Neural cell (in vitro differentiated cells): ENCODE measurements around the gene AIPL1. TPM values are rescaled to one million over a fixed set of nuclear protein-coding genes. Genes with fewer than 3 reads are reported as not detected.

Experiments
- H2AFZ ChIP-seq: fragments of 200-600, 300-800 bp; sonication (generic), shearing (Covaris generic); 2 replicates; pipeline ENCODE4 v1.6.0; 2014; ENCODE audit warnings: low read depth, mild to moderate bottlenecking, antibody characterized with exemption, low read length, moderate library complexity
- H3F3A ChIP-seq: fragments of 200-600 bp; shearing (Covaris generic); 2 replicates; pipeline ENCODE4 v1.6.1; 2016; ENCODE audit warnings: mild to moderate bottlenecking, moderate library complexity, mixed read lengths, antibody characterized with exemption, low read length; ENCODE audit not compliant: insufficient read depth, poor library complexity, severe bottlenecking
- H3K27ac ChIP-seq: fragments of 200-600, 300-800 bp; sonication (generic), shearing (Covaris generic); 2 replicates; pipeline ENCODE4 v1.5.1; 2014; ENCODE audit warnings: mild to moderate bottlenecking, low read length, moderate library complexity
- H3K27me3 ChIP-seq: fragments of 300-800, 200-600 bp; sonication (generic), shearing (Covaris generic); 2 replicates; pipeline ENCODE4 v1.6.0; 2014; ENCODE audit warnings: mild to moderate bottlenecking, low read depth, low read length, moderate library complexity; ENCODE audit not compliant: insufficient read depth
- H3K36me3 ChIP-seq: fragments of 300-800, 200-600 bp; sonication (generic), shearing (Covaris generic); 2 replicates; pipeline ENCODE4 v1.5.1; 2014; ENCODE audit warnings: mild to moderate bottlenecking, antibody characterized with exemption, low read length, moderate library complexity; ENCODE audit not compliant: insufficient read depth
- H3K4me2 ChIP-seq: fragments of 300-800, 200-600 bp; sonication (generic), shearing (Covaris generic); 2 replicates; pipeline ENCODE4 v1.6.0; 2014; ENCODE audit warnings: mild to moderate bottlenecking, low read length
- H3K4me3 ChIP-seq: fragments of 300-800, 200-600 bp; sonication (generic), shearing (Covaris generic); 2 replicates; pipeline ENCODE4 v1.5.1; 2014; ENCODE audit warnings: mild to moderate bottlenecking, low read length, moderate library complexity
- H3K79me2 ChIP-seq: fragments of 200-600 bp; shearing (Covaris generic); replicated peaks from 2 replicates; pipeline ENCODE4 v1.6.0; 2014; ENCODE audit warnings: mild to moderate bottlenecking, low read length, moderate library complexity; ENCODE audit not compliant: insufficient read depth
- H3K9ac ChIP-seq: fragments of 300-800, 200-600 bp; sonication (generic), shearing (Covaris generic); 2 replicates; pipeline ENCODE4 v1.6.1; 2016; ENCODE audit warnings: mild to moderate bottlenecking, low read length, mixed read lengths
- H3K9me2 ChIP-seq: fragments of 200-600 bp; shearing (Covaris generic); 2 replicates; pipeline ENCODE4 v1.6.1; 2016; ENCODE audit warnings: mild to moderate bottlenecking, low read length, mixed read lengths; ENCODE audit not compliant: insufficient read depth
- H3K9me3 ChIP-seq: fragments of 200-600, 300-800 bp; sonication (generic), shearing (Covaris generic); 2 replicates; pipeline ENCODE4 v1.6.1; 2016; ENCODE audit warnings: mild to moderate bottlenecking, mixed run types, low read length, moderate library complexity, mixed read lengths
- H4K20me1 ChIP-seq: fragments of 200-600 bp; shearing (Covaris generic); 2 replicates; pipeline ENCODE4 v1.6.1; 2016; ENCODE audit warnings: mild to moderate bottlenecking, mixed run types; ENCODE audit not compliant: insufficient read depth
- CTCF ChIP-seq: fragments of 450-650 bp; IDR thresholded peaks from 2 replicates; pipeline ENCODE4 v1.5.1; 2014; ENCODE audit warnings: antibody characterized with exemption, mild to moderate bottlenecking, moderate library complexity; ENCODE audit not compliant: poor library complexity, severe bottlenecking
- EP300 ChIP-seq: fragments of 450-650 bp; conservative IDR thresholded peaks from 2 replicates; pipeline ENCODE4 v1.6.1; 2014; ENCODE audit warnings: antibody characterized with exemption, mild to moderate bottlenecking, moderate library complexity; ENCODE audit not compliant: poor library complexity, severe bottlenecking
- EZH2 ChIP-seq: fragments of 200-600, 300-800 bp; shearing (Covaris generic), sonication (generic); IDR thresholded peaks from 2 replicates; pipeline ENCODE4 v1.6.1; 2014; ENCODE audit warnings: antibody characterized with exemption, low read length, borderline replicate concordance, mild to moderate bottlenecking; ENCODE audit not compliant: insufficient read depth, poor library complexity, severe bottlenecking
- MXI1 ChIP-seq: fragments of 450-650 bp; conservative IDR thresholded peaks from 2 replicates; pipeline ENCODE4 v1.6.1; 2014; ENCODE audit warnings: antibody characterized with exemption, mild to moderate bottlenecking; ENCODE audit not compliant: poor library complexity, severe bottlenecking
- POLR2AphosphoS5 ChIP-seq: IDR thresholded peaks from 2 replicates; pipeline ENCODE4 v1.6.1; 2012
- RAD21 ChIP-seq: fragments of 450-650 bp; conservative IDR thresholded peaks from 2 replicates; pipeline ENCODE4 v1.6.1; 2014; ENCODE audit warnings: antibody characterized with exemption, mild to moderate bottlenecking, moderate library complexity
- SMC3 ChIP-seq: fragments of 450-650 bp; conservative IDR thresholded peaks from 2 replicates; pipeline ENCODE4 v1.6.1; 2014; ENCODE audit warnings: antibody characterized with exemption, mild to moderate bottlenecking, moderate library complexity; ENCODE audit not compliant: poor library complexity
- TAF1 ChIP-seq: IDR thresholded peaks from 2 replicates; pipeline ENCODE4 v1.6.1; 2012; ENCODE audit warnings: low read depth
- polyA plus RNA-seq: library from polyadenylated mRNA; depleted of rRNA; stranded (reverse); fragments of >200 nt; gene quantifications from 2 replicates; pipeline ENCODE4 v1.2.3, GENCODE V29; 2014
- TF ChIP-seq, protein P1 (sequence below): IDR thresholded peaks from 2 replicates; pipeline ENCODE4 v1.6.1; 2012; ENCODE audit warnings: borderline replicate concordance

AIPL1 gene
- polyA plus RNA-seq, 1 donor from 2014 or later = not detected

- Histone ChIP-seq H3F3A (no peaks in the 10 kb centered on the region), H3K9ac (no peak overlapping the region), H3K36me3 (no peaks in the 10 kb centered on the region), H2AFZ (no peak overlapping the region), H3K27me3 (no peaks in the 10 kb centered on the region), H3K9me2 (no peaks in the 10 kb centered on the region), H3K4me3 (peak overlapping the region; percentile 83), H3K9me3 (no peaks in the 10 kb centered on the region), H3K4me2 (peak overlapping the region; percentile 73), H3K79me2 (no peaks in the 10 kb centered on the region), H3K27ac (no peak overlapping the region), H4K20me1 (no peaks in the 10 kb centered on the region)
- TF ChIP-seq POLR2AphosphoS5 = no peak
- no peak for TF ChIP-seq TAF1
- TF ChIP-seq EP300 = no peak
- no peak for TF ChIP-seq CTCF
- no peak for TF ChIP-seq MXI1
- TF ChIP-seq, protein P1, sequence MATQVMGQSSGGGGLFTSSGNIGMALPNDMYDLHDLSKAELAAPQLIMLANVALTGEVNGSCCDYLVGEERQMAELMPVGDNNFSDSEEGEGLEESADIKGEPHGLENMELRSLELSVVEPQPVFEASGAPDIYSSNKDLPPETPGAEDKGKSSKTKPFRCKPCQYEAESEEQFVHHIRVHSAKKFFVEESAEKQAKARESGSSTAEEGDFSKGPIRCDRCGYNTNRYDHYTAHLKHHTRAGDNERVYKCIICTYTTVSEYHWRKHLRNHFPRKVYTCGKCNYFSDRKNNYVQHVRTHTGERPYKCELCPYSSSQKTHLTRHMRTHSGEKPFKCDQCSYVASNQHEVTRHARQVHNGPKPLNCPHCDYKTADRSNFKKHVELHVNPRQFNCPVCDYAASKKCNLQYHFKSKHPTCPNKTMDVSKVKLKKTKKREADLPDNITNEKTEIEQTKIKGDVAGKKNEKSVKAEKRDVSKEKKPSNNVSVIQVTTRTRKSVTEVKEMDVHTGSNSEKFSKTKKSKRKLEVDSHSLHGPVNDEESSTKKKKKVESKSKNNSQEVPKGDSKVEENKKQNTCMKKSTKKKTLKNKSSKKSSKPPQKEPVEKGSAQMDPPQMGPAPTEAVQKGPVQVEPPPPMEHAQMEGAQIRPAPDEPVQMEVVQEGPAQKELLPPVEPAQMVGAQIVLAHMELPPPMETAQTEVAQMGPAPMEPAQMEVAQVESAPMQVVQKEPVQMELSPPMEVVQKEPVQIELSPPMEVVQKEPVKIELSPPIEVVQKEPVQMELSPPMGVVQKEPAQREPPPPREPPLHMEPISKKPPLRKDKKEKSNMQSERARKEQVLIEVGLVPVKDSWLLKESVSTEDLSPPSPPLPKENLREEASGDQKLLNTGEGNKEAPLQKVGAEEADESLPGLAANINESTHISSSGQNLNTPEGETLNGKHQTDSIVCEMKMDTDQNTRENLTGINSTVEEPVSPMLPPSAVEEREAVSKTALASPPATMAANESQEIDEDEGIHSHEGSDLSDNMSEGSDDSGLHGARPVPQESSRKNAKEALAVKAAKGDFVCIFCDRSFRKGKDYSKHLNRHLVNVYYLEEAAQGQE = no peak
- TF ChIP-seq RAD21 = no peak
- no peak for TF ChIP-seq EZH2
- TF ChIP-seq SMC3 = no peak
Measured at GRCh38 chr17:6444571-6445335, 9.8 kb upstream of the AIPL1 start.

GRCh38 chr17:6443692-6444570, 9.0 kb upstream of the AIPL1 start, which contains the start of gene PIMREG:
PIMREG (plus strand) TSS chr17:6444455; CDS start chr17:6445111, 656 bp downstream.
- peak within 1 kb of the TSS; percentile 92 for H2AFZ ChIP-seq
- no peaks in the 10 kb centered on the region for H3K79me2 ChIP-seq
- TF ChIP-seq TAF1 (peak; percentile 82), RAD21 (peak; percentile 30), EP300 (no peak), MXI1 (peak; percentile 98), EZH2 (no peak), CTCF (no peak), POLR2AphosphoS5 (peak; percentile 98), SMC3 (no peak)
- TF ChIP-seq, protein P1 = peak; percentile 75
- peak within 1 kb of the TSS; percentile 73 for H3K4me2 ChIP-seq
- H3K4me3 ChIP-seq = peak within 1 kb of the TSS; percentile 83
- H3K27me3 ChIP-seq = no peaks in the 10 kb centered on the region
- H4K20me1 ChIP-seq = no peaks in the 10 kb centered on the region
- no peaks in the 10 kb centered on the region for H3F3A ChIP-seq
- peak within 1 kb of the TSS; percentile 93 for H3K27ac ChIP-seq
- no peaks in the 10 kb centered on the region for H3K9me3 ChIP-seq
- H3K9ac ChIP-seq = peak within 1 kb of the TSS; percentile 93
- no peaks in the 10 kb centered on the region for H3K9me2 ChIP-seq
- H3K36me3 ChIP-seq = no peaks in the 10 kb centered on the region
